HepG2 (cell line): Measurements from ENCODE around the gene ERRFI1.

Source experiments
- ATF7-NPFF ChIP-seq: sonication (generic); formaldehyde crosslinking; IDR thresholded peaks from 2 replicates; pipeline ENCODE4 v1.8.1; 2023; ENCODE audit warnings: mild to moderate bottlenecking, low read depth, missing genetic modification reagents, moderate library complexity
- CTCF ChIP-seq: sonication (generic); formaldehyde crosslinking; IDR thresholded peaks from 2 replicates; pipeline ENCODE4 v1.5.0; 2020; ENCODE audit warnings: mild to moderate bottlenecking, missing genetic modification reagents, moderate library complexity
- FOXP1 ChIP-seq, 2 experiments: fragments of 450-650 bp in 1 of 2; IDR thresholded peaks; 2 replicates each; pipeline ENCODE4 v1.6.1; 2017 to 2018; ENCODE audit warnings: antibody characterized with exemption in 1 of 2
- HDAC6 ChIP-seq: fragments of 200-600 bp; sonication (generic); IDR thresholded peaks from 2 replicates; pipeline ENCODE4 v1.7.0; 2017; ENCODE audit warnings: mild to moderate bottlenecking, antibody characterized with exemption, low read length, low read depth
- POLR2A ChIP-seq, 2 experiments: IDR thresholded peaks; 2 replicates each; pipeline ENCODE4 v1.6.1; 2011; ENCODE audit warnings: low read depth in 2 of 2, low read length in 2 of 2, mild to moderate bottlenecking in 1 of 2, moderate library complexity in 1 of 2; ENCODE audit not compliant: insufficient read depth in 1 of 2
- TAF1 ChIP-seq: sonication (generic); formaldehyde crosslinking; IDR thresholded peaks from 2 replicates; pipeline ENCODE4 v1.4.0; 2020; ENCODE audit warnings: missing genetic modification reagents
- TCF7 ChIP-seq: sonication (generic); IDR thresholded peaks from 2 replicates; pipeline ENCODE4 v1.6.1; 2016; ENCODE audit warnings: antibody characterized with exemption, low read depth
- ZNF232 ChIP-seq: sonication (generic); formaldehyde crosslinking; IDR thresholded peaks from 2 replicates; pipeline ENCODE4 v1.4.0; 2020; ENCODE audit warnings: missing genetic modification reagents, borderline replicate concordance
- ZNF552 ChIP-seq: sonication (generic); formaldehyde crosslinking; IDR thresholded peaks from 2 replicates; pipeline ENCODE4 v1.9.0; 2022; ENCODE audit warnings: missing genetic modification reagents, mild to moderate bottlenecking, borderline replicate concordance
- ZNF768 ChIP-seq: sonication (generic); formaldehyde crosslinking; IDR thresholded peaks from 2 replicates; pipeline ENCODE4 v1.4.0; 2020; ENCODE audit warnings: missing genetic modification reagents
- ZSCAN25 ChIP-seq: sonication (generic); formaldehyde crosslinking; IDR thresholded peaks from 2 replicates; pipeline ENCODE4 v1.8.0; 2022; ENCODE audit warnings: mild to moderate bottlenecking, missing genetic modification reagents
- TF ChIP-seq, protein P1 (sequence below): sonication (generic); formaldehyde crosslinking; IDR thresholded peaks from 2 replicates; pipeline ENCODE4 v1.8.0; 2022; ENCODE audit warnings: low read depth, missing genetic modification reagents

DNA sequence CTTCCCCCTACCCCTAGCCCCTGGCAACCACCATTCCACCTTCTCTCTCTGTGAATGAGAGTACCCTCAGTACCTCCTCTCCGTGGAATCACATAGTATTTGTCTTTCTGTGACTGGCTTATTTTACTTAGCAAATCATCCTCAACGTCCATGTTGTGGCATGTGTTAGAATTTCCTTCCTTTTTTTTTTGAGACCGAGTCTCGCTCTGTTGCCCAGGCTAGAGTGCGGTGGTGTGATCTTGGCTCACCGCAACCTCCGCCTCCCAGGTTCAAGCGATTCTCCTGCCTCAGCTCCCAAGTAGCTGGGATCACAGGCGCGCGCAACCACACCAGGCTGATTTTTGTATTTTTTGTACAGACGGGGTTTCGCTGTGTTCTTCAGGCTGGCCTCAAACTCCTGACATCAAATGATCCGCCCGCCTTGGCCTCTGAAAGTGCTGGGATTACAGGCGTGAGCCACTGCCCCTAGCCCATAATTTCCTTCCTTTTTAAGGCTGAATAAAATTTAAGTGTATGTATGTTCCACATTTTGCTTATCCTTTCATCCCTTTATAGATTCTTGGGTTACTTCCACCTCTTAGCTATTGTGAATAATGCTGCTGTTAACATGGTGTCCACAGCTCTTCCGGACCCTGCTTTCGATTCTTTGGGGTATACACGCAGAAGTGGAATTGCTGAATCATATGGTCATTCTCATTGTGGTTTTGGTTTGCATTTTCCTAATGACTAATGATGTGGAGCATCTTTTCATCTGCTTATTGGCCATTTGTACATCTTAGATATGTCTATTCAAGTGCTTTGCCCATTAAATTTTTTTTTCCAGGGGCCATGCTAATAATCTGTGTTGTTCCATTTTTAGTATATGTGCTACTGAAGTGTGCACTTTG, 32.3 kb downstream of the ERRFI1 start:
- TF ChIP-seq ZNF552 (CRISPR knock-in tag) = no peak
- no peak for TF ChIP-seq ZNF768
- no peak for TF ChIP-seq TAF1 (CRISPR knock-in tag)
- TF ChIP-seq ZNF232 (CRISPR knock-in tag) = no peak
- no peak for TF ChIP-seq ATF7-NPFF (CRISPR knock-in tag)
- TF ChIP-seq CTCF (CRISPR knock-in tag) = no peak
- TF ChIP-seq, protein P1, sequence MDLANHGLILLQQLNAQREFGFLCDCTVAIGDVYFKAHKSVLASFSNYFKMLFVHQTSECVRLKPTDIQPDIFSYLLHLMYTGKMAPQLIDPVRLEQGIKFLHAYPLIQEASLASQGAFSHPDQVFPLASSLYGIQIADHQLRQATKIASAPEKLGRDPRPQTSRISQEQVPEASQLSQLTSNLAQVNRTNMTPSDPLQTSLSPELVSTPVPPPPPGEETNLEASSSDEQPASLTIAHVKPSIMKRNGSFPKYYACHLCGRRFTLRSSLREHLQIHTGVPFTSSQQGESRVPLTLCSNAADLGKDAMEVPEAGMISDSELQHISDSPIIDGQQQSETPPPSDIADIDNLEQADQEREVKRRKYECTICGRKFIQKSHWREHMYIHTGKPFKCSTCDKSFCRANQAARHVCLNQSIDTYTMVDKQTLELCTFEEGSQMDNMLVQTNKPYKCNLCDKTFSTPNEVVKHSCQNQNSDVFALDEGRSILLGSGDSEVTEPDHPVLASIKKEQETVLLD (CRISPR knock-in tag) = no peak
- no peak for TF ChIP-seq FOXP1 (IDR thresholded peaks at IDR 0.05)
- TF ChIP-seq FOXP1 (CRISPR knock-in tag; IDR thresholded peaks at IDR 0.05) = no peak
- no peak for TF ChIP-seq HDAC6
- TF ChIP-seq ZSCAN25 (CRISPR knock-in tag) = no peak
- no peak for TF ChIP-seq POLR2A (IDR thresholded peaks at IDR 0.05; ENCODE audit: insufficient read depth in 1 of 2, low read depth in 2 of 2, low read length in 2 of 2)
- TF ChIP-seq TCF7 = no peak
